ENCODE results near the gene C1orf167. TPM values are rescaled to one million over a fixed set of nuclear protein-coding genes. Genes with fewer than 3 reads are reported as not detected.

Gene C1orf167
- total and polyA plus RNA-seq, 3 donors from 2014 or later = 26.0 to 64.2 (median 34.5) TPM

GRCh38 chr1:11836955-11837766 lies 75.2 kb downstream of the C1orf167 start:
- intact Hi-C loops (cut with DNase I; ENCODE audit: low total_unique reads) = no loop called here
- peak; percentile 20 for DNase-seq
- WGBS, 2 donors = 78% methylated on average over 31 to 36 of the region's 36 CpGs
- Histone ChIP-seq H3K9me3 (no peaks in the 10 kb centered on the region), H3K36me3 (ENCODE audit: low read depth, missing control alignments) (no peaks in the 10 kb centered on the region), H3K4me1 (no peaks in the 10 kb centered on the region), H3K4me3 (no peak overlapping the region), H3K27me3 (no peaks in the 10 kb centered on the region), H3K27ac (no peak overlapping the region)
- TF ChIP-seq POLR2A (IDR thresholded peaks at IDR 0.05) (no peak), CTCF (IDR thresholded peaks at IDR 0.05) (no peak)

GRCh38 chr1:11837767-11838348 lies 75.9 kb downstream of the C1orf167 start:
- no peak for DNase-seq
- intact Hi-C loops (cut with DNase I; ENCODE audit: low total_unique reads) = no loop called here
- H3K27me3 ChIP-seq = no peaks in the 10 kb centered on the region
- WGBS, 2 donors = 63 to 76% methylated on average over 9 to 11 of the region's 11 CpGs
- H3K9me3 ChIP-seq = no peaks in the 10 kb centered on the region
- H3K4me1 ChIP-seq = no peaks in the 10 kb centered on the region
- no peak for TF ChIP-seq CTCF (IDR thresholded peaks at IDR 0.05)
- TF ChIP-seq POLR2A (IDR thresholded peaks at IDR 0.05) = no peak
- no peaks in the 10 kb centered on the region for H3K36me3 ChIP-seq (ENCODE audit: low read depth, missing control alignments)
- H3K27ac ChIP-seq = no peak overlapping the region
- no peak overlapping the region for H3K4me3 ChIP-seq

- DNase-seq = peak; percentile 80
- intact Hi-C loops (cut with DNase I; ENCODE audit: low total_unique reads) = no loop called here
- WGBS, 2 donors = 51 to 63% methylated on average over 23 to 40 of the region's 40 CpGs
- Histone ChIP-seq H3K4me1 (no peaks in the 10 kb centered on the region), H3K4me3 (no peak overlapping the region), H3K36me3 (ENCODE audit: low read depth, missing control alignments) (no peaks in the 10 kb centered on the region), H3K9me3 (no peaks in the 10 kb centered on the region), H3K27me3 (no peaks in the 10 kb centered on the region), H3K27ac (no peak overlapping the region)
- peak; percentile 81 to 95 (median 90) for TF ChIP-seq CTCF (IDR thresholded peaks at IDR 0.05)
- TF ChIP-seq POLR2A (IDR thresholded peaks at IDR 0.05) = no peak
Measured at GRCh38 chr1:11838349-11839272, 76.6 kb downstream of the C1orf167 start.

Other genes with a start within 250 kb of the C1orf167 start
- 10 to 100 TPM; 11.3 to 17.3 TPM for gene FBXO2, start 107.8 kb upstream of the C1orf167 start, total RNA-seq
- 19.0 TPM for gene FBXO2, start 107.8 kb upstream of the C1orf167 start, polyA plus RNA-seq (ENCODE audit: insufficient read depth, low read depth, low replicate concordance)
- gene FBXO44, start 107.3 kb upstream of the C1orf167 start, total RNA-seq = 10 to 100 TPM; 28.0 to 31.3 TPM
- 36.4 TPM for gene FBXO44, start 107.3 kb upstream of the C1orf167 start, polyA plus RNA-seq (ENCODE audit: insufficient read depth, low read depth, low replicate concordance)
- gene FBXO6, start 98.0 kb upstream of the C1orf167 start, total RNA-seq = 10 to 100 TPM in 1 of 2 donors, 1 to 10 TPM in 1; 7.8 to 17.3 TPM
- 15.8 TPM for gene FBXO6, start 98.0 kb upstream of the C1orf167 start, polyA plus RNA-seq (ENCODE audit: insufficient read depth, low read depth, low replicate concordance)
- 100 to 1,000 TPM; 115 to 116 TPM for gene MAD2L2, start 81.0 kb upstream of the C1orf167 start, total RNA-seq
- gene MAD2L2, start 81.0 kb upstream of the C1orf167 start, polyA plus RNA-seq (ENCODE audit: insufficient read depth, low read depth, low replicate concordance) = 77.0 TPM
- gene DRAXIN, start 70.5 kb upstream of the C1orf167 start, total RNA-seq = under 1 TPM; 0.79 to 0.93 TPM
- gene DRAXIN, start 70.5 kb upstream of the C1orf167 start, polyA plus RNA-seq (ENCODE audit: insufficient read depth, low read depth, low replicate concordance) = 0.53 TPM
- gene AGTRAP, start 26.1 kb upstream of the C1orf167 start, total RNA-seq = 10 to 100 TPM; 64.1 to 75.3 TPM
- 49.2 TPM for gene AGTRAP, start 26.1 kb upstream of the C1orf167 start, polyA plus RNA-seq (ENCODE audit: insufficient read depth, low read depth, low replicate concordance)
- 10 to 100 TPM; 68.3 to 78.3 TPM for gene MTHFR, start 43.8 kb downstream of the C1orf167 start, total RNA-seq
- 30.4 TPM for gene MTHFR, start 43.8 kb downstream of the C1orf167 start, polyA plus RNA-seq (ENCODE audit: insufficient read depth, low read depth, low replicate concordance)
- gene CLCN6, start 44.0 kb downstream of the C1orf167 start, total RNA-seq = 10 to 100 TPM; 57.1 to 91.7 TPM
- gene CLCN6, start 44.0 kb downstream of the C1orf167 start, polyA plus RNA-seq (ENCODE audit: insufficient read depth, low read depth, low replicate concordance) = 47.9 TPM
- gene NPPA, start 85.6 kb downstream of the C1orf167 start, total RNA-seq = not detected
- gene NPPA, start 85.6 kb downstream of the C1orf167 start, polyA plus RNA-seq (ENCODE audit: insufficient read depth, low read depth, low replicate concordance) = not detected
- under 1 TPM in 1 of 2 donors, not detected in 1; 0.50 TPM for gene NPPB, start 96.8 kb downstream of the C1orf167 start, total RNA-seq
- not detected for gene NPPB, start 96.8 kb downstream of the C1orf167 start, polyA plus RNA-seq (ENCODE audit: insufficient read depth, low read depth, low replicate concordance)
- 100 to 1,000 TPM; 140 to 144 TPM for gene KIAA2013, start 164.2 kb downstream of the C1orf167 start, total RNA-seq
- gene KIAA2013, start 164.2 kb downstream of the C1orf167 start, polyA plus RNA-seq (ENCODE audit: insufficient read depth, low read depth, low replicate concordance) = 73.5 TPM
- 10 to 100 TPM; 33.1 to 62.0 TPM for gene PLOD1, start 172.5 kb downstream of the C1orf167 start, total RNA-seq
- gene PLOD1, start 172.5 kb downstream of the C1orf167 start, polyA plus RNA-seq (ENCODE audit: insufficient read depth, low read depth, low replicate concordance) = 41.3 TPM
- 10 to 100 TPM; 77.5 to 95.3 TPM for gene MFN2, start 218.3 kb downstream of the C1orf167 start, total RNA-seq
- 80.0 TPM for gene MFN2, start 218.3 kb downstream of the C1orf167 start, polyA plus RNA-seq (ENCODE audit: insufficient read depth, low read depth, low replicate concordance)

Data from testis (tissue), 3 donors.